ENCODE measurements around the gene SCFD2. TPM values are rescaled to one million over a fixed set of nuclear protein-coding genes. Genes with fewer than 3 reads are reported as not detected.
"Not testable (repeated sequence)": the region's sequence is repeated elsewhere in the genome, so short reads cannot be mapped to it uniquely, and the experiment has no call there.

The SCFD2 gene
- total RNA-seq, 4 donors from 2014 or later: 12.7 to 23.7 (median 18.3) TPM

DNA sequence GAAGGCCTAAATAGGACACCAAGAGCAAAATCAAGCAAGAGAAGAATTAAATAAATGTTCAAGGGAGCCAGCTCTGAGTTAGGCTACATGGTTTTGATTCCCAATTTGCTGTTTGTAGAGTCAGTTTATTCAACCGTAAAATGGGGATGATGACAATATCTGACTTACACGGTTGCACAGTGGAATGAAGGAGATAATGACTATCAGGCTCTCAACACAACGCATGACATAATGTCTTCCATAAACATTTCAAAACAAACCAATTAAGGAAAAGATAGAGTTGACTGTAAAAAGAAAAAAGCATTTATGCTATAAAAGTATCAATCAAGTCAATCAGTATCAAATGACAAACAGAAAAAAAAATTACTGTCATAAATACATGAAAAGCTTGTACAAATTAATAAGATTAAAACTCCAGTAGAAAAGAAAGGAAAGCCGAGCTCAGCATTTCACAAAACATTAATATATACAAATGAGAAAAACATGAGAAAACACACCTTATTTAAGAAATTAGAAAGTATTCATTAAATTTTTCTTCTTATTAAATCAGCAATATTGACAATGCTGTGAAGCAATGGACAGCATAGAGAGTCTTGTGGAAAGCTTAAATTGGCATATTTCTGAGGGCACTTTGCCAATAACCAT lies 179.0 kb downstream of the SCFD2 start:
- Histone ChIP-seq H3K27me3 (no peaks in the 10 kb centered on the region), H3K9me3 (no peaks in the 10 kb centered on the region), H3K4me1 (peaks cover 0 to 31% (median 19%) of the 10 kb centered on the region in 4 donors), H3K27ac (no peak overlapping the region), H3K4me3 (no peak overlapping the region), H3K36me3 (no peaks in the 10 kb centered on the region)
- 66 to 74% methylated on average over 4 of the region's 4 CpGs for WGBS, 2 donors (ENCODE audit: low coverage in 1 of 2)
- in situ Hi-C loops (cut with MboI; ENCODE audit: low pct_ligation_motif_present in 1 of 4, low pct_unique_long_range_greater_than_20kb in 1 of 4, low sequenced_read_pairs in 3 of 4): loop anchor here in 3 of 4 donors (25.0 kb wide), 3 partner anchors 725 to 1050 kb away; partner anchors contain the start of gene PDGFRA (in 1 of the 3)
- TF ChIP-seq POLR2A (IDR thresholded peaks at IDR 0.05): no peak
- no peak for TF ChIP-seq POLR2AphosphoS5 (IDR thresholded peaks at IDR 0.05)
- TF ChIP-seq, protein P1, sequence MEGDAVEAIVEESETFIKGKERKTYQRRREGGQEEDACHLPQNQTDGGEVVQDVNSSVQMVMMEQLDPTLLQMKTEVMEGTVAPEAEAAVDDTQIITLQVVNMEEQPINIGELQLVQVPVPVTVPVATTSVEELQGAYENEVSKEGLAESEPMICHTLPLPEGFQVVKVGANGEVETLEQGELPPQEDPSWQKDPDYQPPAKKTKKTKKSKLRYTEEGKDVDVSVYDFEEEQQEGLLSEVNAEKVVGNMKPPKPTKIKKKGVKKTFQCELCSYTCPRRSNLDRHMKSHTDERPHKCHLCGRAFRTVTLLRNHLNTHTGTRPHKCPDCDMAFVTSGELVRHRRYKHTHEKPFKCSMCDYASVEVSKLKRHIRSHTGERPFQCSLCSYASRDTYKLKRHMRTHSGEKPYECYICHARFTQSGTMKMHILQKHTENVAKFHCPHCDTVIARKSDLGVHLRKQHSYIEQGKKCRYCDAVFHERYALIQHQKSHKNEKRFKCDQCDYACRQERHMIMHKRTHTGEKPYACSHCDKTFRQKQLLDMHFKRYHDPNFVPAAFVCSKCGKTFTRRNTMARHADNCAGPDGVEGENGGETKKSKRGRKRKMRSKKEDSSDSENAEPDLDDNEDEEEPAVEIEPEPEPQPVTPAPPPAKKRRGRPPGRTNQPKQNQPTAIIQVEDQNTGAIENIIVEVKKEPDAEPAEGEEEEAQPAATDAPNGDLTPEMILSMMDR (IDR thresholded peaks at IDR 0.05): no peak
- DNase-seq: no peak
- intact Hi-C loops (cut with DNase I; ENCODE audit: low total_unique reads): no loop called here

DNA sequence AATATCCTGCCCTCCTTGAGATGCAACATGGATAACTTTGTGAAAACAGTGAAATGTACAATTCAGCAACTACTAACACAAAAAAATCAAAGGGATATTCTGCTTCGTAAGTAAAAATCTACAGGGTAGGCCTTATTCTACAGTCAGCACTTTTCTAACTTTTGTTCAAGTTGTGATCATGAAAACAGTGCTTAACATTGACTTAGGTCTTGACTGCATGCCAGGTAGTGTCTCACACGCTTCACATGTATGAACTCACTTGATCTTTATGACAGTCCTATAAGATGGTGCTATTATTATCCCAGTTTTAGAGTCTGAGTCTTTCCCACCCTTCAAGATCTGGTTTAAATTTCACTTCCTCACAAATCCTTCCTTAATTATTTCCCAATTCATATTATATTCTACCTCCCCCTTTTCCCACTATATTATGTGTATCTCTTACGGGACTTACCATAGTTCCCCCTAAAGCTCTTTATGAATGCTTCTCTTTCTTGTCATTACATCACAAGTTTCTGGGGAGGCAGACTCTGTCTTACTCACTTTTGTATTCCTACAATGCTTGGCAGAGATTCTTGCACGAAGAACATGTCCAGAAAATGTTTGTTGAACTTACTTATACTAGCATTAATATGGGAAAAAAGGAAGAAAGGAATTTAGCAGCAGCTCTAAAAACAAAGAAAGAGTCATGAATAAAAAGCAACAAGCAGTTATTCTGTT lies 179.8 kb downstream of the SCFD2 start:
- H3K4me1 ChIP-seq: peaks cover 0 to 31% (median 19%) of the 10 kb centered on the region in 4 donors
- no peaks in the 10 kb centered on the region for H3K9me3 ChIP-seq

DNA sequence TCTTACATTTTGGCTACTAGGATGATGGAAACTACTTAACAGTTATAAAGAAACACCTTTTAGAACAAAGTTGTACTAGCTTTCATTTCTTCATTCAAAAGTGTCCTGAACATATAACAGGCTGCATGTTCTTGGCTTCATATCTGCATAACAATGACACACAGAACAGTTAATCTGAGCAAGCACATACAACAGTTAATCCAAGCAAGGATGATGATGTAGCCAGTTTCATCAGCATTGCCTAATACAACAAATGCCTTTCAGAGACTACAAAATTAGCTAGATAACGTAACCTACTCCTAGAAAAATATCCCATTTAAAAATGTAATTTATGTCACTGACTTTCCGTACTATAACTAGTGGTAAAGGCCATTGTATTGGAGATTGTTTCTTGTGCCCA lies 182.1 kb downstream of the SCFD2 start:
- 96 to 100% methylated on average over 2 of the region's 2 CpGs for WGBS, 2 donors (ENCODE audit: low coverage in 1 of 2)
- in situ Hi-C loops (cut with MboI; ENCODE audit: low pct_ligation_motif_present in 1 of 4, low pct_unique_long_range_greater_than_20kb in 1 of 4, low sequenced_read_pairs in 3 of 4): loop anchor here in 3 of 4 donors (25.0 kb wide), 3 partner anchors 729 to 1054 kb away; partner anchors contain the start of gene PDGFRA (in 1 of the 3)
- TF ChIP-seq EP300 (IDR thresholded peaks at IDR 0.05; ENCODE audit: low read depth): no peak
- no peak for TF ChIP-seq POLR2A (IDR thresholded peaks at IDR 0.05)
- no peak for TF ChIP-seq POLR2AphosphoS5 (IDR thresholded peaks at IDR 0.05)
- TF ChIP-seq, protein P1 (IDR thresholded peaks at IDR 0.05): no peak

More for the DNA sequence above, 179.8 kb downstream of the SCFD2 start:
- in situ Hi-C loops (cut with MboI; ENCODE audit: low pct_ligation_motif_present in 1 of 4, low pct_unique_long_range_greater_than_20kb in 1 of 4, low sequenced_read_pairs in 3 of 4) (loop anchor here in 3 of 4 donors (25.0 kb wide), 3 partner anchors 726 to 1051 kb away; partner anchors contain the start of gene PDGFRA (in 1 of the 3)), intact Hi-C loops (cut with DNase I; ENCODE audit: low total_unique reads) (no loop called here)
- TF ChIP-seq, protein P1 (IDR thresholded peaks at IDR 0.05): no peak
- TF ChIP-seq POLR2A (IDR thresholded peaks at IDR 0.05): no peak
- no peak for TF ChIP-seq EP300 (IDR thresholded peaks at IDR 0.05; ENCODE audit: low read depth)
- no peak for TF ChIP-seq POLR2AphosphoS5 (IDR thresholded peaks at IDR 0.05)
- H3K36me3 ChIP-seq: no peaks in the 10 kb centered on the region
- WGBS, 2 donors (ENCODE audit: low coverage in 1 of 2): 63 to 70% methylated on average over 4 of the region's 4 CpGs
- H3K4me3 ChIP-seq: no peak overlapping the region
- no peak for DNase-seq
- H3K27me3 ChIP-seq: no peaks in the 10 kb centered on the region
- no peak overlapping the region for H3K27ac ChIP-seq

DNA sequence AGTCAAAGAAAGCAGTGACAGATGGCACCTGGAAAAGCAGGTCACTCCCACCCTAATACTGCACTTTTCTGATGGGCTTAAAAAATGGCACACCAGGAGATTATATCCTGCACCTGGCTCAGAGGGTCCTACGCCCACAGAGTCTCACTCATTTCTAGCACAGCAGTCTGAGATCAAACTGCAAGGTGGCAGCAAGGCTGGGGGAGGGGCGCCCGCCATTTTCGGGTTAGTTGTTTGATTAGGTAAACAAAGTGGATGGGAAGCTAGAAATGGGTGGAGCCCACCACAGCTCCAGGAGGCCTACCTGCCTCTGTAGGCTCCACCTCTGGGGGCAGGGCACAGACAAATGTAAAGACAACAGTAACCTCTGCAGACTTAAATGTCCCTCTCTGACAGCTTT lies 188.1 kb downstream of the SCFD2 start:
- in situ Hi-C loops (cut with MboI; ENCODE audit: low pct_ligation_motif_present in 1 of 4, low pct_unique_long_range_greater_than_20kb in 1 of 4, low sequenced_read_pairs in 3 of 4): loop anchor here in 3 of 4 donors (25.0 kb wide), 3 partner anchors 735 to 1060 kb away; partner anchors contain the start of gene PDGFRA (in 1 of the 3)
- not testable (repeated sequence) for H3K4me3 ChIP-seq

More for the DNA sequence above, 182.1 kb downstream of the SCFD2 start:
- Histone ChIP-seq H3K27ac (no peak overlapping the region), H3K4me3 (no peak overlapping the region), H3K27me3 (no peaks in the 10 kb centered on the region), H3K36me3 (no peaks in the 10 kb centered on the region), H3K4me1 (peaks cover 0 to 29% (median 17%) of the 10 kb centered on the region in 4 donors), H3K9me3 (no peaks in the 10 kb centered on the region)
- intact Hi-C loops (cut with DNase I; ENCODE audit: low total_unique reads): no loop called here
- no peak for DNase-seq

More for the DNA sequence above, 188.1 kb downstream of the SCFD2 start:
- DNase-seq; H3K4me1 ChIP-seq; intact Hi-C loops (cut with DNase I; ENCODE audit: low total_unique reads); H3K27ac ChIP-seq; H3K36me3 ChIP-seq; H3K9me3 ChIP-seq; H3K27me3 ChIP-seq: not testable (repeated sequence)
- WGBS, 2 donors (ENCODE audit: low coverage in 1 of 2): 90 to 100% methylated on average over 3 to 4 of the region's 4 CpGs
